ENCODE data around the gene SF3B4.

DNA sequence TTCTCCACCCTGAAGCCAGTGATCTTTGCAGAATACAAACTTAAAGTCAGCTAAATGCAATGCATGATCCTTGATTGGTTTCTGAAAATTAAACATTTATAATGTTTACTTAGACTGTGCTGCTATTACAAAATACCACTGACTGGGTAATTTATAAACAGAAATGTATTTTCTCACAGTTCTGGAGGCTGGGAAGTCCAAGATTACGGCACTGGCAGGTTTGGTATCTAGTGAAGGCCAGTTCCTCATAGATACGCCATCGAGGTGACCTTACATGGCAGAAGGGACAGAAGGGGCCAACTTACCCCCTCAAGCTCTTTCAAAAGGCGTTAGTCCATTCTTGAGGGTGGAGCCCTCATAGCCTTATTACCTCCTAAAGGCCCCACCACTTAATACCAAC is 31.0 kb downstream of the SF3B4 start:
- TF ChIP-seq, protein P1, sequence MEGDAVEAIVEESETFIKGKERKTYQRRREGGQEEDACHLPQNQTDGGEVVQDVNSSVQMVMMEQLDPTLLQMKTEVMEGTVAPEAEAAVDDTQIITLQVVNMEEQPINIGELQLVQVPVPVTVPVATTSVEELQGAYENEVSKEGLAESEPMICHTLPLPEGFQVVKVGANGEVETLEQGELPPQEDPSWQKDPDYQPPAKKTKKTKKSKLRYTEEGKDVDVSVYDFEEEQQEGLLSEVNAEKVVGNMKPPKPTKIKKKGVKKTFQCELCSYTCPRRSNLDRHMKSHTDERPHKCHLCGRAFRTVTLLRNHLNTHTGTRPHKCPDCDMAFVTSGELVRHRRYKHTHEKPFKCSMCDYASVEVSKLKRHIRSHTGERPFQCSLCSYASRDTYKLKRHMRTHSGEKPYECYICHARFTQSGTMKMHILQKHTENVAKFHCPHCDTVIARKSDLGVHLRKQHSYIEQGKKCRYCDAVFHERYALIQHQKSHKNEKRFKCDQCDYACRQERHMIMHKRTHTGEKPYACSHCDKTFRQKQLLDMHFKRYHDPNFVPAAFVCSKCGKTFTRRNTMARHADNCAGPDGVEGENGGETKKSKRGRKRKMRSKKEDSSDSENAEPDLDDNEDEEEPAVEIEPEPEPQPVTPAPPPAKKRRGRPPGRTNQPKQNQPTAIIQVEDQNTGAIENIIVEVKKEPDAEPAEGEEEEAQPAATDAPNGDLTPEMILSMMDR (IDR thresholded peaks at IDR 0.05 in 4 of 5, conservative IDR thresholded peaks at IDR 0.05 in 1 of 5), result no peak
- no peak for TF ChIP-seq POLR2A (IDR thresholded peaks at IDR 0.05)

Data from gastrocnemius medialis (tissue), 4 donors.